Fibroblast of upper back skin (primary cell): Measurements from ENCODE around the gene PRKCQ.
"Not testable (repeated sequence)": the region's sequence is repeated elsewhere in the genome, so short reads cannot be mapped to it uniquely, and the experiment has no call there.

Experiments used
- DNase-seq: peaks from one replicate; pipeline ENCODE4 v3.0.0-alpha.2; 2013

Gene PRKCQ

DNA sequence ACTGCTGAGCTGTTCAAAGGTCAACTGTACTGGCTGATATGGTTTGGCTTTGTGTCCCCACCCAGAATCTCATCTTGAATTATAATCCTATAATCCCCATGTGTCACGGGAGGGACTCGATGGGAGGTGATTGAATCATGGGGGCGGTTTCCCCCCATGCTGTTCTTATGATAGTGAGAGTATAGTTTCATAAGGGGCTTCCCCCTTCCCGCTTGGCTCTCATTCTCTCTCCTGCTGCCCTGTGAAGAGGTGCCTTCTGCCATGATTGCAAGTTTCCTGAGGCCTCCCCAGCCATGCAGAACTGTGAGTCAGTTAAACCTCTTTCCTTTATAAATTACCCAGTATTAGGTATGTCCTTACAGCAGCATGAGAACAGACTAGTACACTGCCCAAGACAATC is 140.2 kb downstream of the PRKCQ start:
- not testable (repeated sequence) for DNase-seq

- no peak for DNase-seq
These were observed 148.2 kb downstream of the PRKCQ start for GRCh38 chr10:6431861-6432260.

DNA sequence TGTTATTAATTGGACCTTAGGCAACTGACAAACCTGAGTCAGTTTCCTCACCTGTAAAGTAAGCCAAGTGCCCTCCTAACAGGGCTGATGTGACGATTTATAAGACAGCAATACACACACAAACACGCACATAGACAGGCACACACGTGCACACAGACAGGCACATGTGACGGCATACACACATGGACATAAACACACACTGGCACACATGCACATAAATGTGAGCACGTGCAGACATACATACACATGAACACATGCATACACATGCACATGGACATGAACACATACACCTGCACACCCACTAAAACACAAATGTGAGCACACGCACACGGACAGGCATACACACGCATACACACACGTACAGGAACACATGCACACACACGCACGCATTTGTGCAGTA is 148.9 kb downstream of the PRKCQ start:
- no peak for DNase-seq

DNA sequence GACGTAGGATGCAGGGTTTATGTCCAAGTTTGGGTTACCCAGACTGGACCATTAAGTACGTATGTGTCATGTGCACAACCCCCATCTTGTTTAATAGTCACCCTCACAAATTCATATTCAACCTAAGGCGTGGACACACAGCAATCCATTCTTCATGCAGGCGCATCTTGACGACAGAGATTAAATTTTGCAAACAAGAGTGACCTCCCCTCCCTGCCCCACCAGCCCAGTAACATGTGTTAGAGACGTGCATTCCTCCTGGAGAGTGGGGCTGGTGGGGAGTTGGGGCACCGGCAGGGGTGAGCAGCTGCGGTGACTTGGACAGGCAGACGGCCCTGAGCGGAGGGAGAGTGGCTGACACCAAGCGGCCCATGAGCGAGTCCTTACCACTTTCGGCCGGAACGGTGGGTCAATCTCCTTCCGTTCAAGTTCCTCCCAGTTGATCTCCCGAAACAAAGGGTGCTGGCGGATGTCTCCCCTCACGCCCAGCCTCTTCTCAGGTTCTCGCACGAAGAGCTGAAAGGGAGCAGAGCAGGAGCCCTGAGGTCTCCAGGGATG is 149.6 kb downstream of the PRKCQ start:
- DNase-seq, result no peak

GRCh38 chr10:6427357-6427959 is 152.6 kb downstream of the PRKCQ start:
- no peak for DNase-seq

DNA sequence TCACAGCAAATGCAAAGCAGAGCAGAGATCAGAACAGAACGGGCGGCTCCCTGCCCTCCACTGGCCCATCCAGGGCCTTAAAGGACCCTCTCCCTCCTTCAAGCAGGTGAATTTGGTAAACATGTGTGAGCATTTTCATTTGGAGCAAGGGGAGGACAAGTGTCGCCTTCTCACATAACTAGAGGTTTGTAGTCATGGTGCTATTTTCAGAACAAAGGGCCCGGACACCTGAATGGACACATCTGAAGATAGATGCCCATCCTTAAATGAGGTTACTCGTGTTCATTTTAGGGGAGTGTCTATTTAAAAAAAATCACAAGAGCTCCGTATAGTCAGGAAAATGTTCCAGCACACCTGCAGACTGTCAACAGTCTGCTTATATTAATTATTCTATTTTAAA is 153.8 kb downstream of the PRKCQ start:
- DNase-seq, result no peak

- no peak for DNase-seq
These were observed 156.5 kb downstream of the PRKCQ start for GRCh38 chr10:6423413-6424170.

DNA sequence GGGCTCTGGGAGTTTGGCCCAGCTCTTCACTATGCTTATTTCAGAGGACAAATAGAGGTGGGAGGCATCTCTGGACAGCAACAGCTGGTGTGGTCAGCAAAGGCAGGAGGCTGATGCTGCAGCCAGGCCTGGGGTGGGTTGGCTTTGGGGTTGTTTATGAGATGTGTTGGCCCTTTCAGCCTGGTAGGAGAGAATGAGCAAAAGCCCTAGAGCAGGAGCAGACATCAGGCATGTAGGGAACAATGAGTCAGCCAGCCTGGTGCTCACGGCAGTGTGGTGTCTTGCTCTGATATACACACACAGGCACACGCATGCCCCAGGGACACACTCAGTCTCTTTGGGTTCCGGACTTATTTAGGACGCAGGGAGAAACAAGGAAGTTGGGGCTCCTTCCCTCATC is 157.1 kb downstream of the PRKCQ start:
- DNase-seq, result no peak

DNA sequence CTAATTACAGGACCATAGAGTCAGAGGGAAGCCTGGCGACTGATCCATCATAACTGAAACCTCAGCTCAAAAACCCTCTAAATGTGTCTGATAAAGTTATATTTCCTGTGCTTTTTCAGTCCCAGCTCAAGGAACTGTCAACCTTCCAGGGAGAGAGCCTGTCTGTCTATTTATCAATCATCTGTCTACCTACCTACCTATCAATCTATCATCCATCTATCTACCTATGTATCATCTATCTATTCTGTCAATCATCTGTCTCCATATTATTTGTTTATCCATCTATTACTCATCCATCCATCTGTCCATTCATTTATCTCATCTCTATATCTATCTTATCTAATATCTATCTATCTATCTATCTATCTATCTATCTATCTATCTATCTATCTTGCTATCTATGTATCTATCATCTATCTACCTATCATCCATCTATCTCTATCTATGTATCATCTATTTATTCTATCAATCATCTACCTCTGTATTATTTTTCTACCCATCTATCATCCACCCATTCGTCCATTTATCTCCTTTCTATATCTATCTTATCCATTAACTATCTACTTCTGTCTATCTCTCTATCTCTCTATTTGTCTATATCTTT is 161.4 kb downstream of the PRKCQ start:
- DNase-seq, result no peak

GRCh38 chr10:6418167-6418566 is 161.9 kb downstream of the PRKCQ start:
- DNase-seq, result no peak

GRCh38 chr10:6416892-6417512 is 163.1 kb downstream of the PRKCQ start:
- DNase-seq, result peak; percentile 31

DNA sequence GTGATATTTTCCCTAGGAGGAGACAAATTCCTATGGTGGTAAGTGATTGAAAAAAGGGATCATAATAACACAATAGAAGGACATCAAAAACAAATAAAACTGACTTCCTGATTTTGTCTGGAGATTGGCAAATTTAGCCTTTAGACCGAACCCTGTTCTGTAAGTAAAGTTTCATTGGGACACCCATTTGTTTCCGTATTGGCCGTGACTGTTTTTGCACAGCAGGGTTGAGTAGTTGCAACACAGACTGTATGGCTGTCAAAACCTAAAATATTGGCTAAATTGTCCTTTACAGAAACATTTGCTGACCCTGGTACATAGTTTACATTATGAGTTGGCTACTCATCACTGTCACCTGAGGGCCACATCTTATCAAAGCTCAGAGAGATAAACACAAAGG is 168.6 kb downstream of the PRKCQ start:
- no peak for DNase-seq

GRCh38 chr10:6410830-6411229 is 169.2 kb downstream of the PRKCQ start:
- DNase-seq, result no peak

DNA sequence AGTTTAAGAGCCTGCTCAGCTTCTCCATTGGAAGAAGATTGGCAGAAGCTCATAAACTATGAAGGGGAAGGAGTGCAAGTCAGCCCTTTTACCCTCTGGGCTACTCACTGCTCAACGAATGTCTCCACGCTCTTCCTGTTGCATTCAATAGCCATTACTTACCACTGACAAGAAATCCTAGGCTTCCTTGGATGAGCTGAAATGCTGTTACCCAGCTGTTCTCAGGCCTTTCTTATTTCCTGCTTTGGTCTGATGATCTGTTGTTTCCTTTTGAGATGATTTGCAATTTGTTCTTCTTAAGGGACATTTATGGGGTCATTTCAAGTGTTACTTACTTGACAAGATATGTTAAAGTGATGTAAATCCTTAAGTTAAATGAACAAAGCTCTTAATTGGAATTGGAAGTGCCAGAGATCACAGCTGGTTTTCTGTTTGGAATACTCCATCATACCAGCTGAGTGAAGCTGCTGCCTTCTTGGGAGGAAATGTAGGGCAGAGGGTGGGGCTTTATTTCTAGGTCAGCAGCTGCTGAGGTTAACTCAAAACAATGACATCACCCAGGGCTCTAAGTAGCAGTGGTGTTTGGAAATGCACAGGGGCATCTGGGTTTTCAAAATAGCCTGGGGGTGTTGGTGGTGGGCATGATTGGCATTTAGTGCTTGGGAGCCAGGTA is 170.0 kb downstream of the PRKCQ start:
- peak; percentile 23 for DNase-seq

DNA sequence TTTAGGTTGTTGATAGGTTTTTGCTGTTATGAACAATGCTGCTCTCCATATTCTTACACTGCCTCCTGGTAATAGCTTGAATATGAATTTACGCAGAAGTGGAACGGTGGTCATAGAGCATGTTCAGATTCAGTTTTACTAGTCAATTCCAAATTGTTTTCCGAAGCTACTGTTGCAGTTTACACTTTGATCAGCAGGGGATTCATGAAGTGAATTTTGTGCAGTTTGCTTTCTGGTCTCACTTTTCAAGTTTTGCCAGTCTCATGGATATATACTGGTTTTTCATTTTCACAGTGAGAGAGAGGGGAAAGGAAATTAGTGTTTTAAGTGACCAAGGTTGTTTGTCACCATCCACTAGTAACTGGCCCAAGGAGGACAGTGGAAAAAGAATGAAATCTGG is 171.3 kb downstream of the PRKCQ start:
- DNase-seq, result no peak

DNA sequence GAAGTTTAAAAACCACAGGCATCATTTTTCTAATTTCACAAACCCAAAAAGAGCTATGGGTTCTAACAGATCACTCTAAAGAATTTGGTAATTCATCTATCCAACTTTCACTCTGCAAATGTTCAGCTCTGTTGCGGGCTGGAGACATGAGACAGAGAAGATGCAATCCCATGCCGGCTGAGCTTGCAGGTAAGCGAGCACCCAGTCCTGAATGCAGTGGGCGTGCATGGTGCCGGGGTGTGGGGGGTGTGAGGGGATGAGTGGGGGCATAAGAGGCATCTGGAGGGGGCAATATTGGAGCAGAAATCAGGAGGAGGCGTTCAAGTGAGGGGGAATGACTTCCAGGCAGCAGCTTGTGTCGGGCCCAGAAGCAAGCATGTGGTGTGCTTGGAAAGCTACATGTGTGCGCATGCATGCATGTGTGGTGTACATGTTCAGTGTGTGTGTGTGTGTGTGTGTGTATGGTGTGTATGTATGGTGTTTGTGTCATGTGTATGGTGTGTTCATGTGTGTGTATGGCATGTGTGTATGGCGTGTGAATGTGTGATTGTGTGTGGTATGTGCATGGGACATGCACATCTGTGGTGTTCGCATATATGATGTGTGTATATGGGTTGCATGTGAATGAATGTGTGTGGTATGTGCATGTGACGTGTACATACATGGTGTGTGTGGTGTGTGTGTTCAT is 172.9 kb downstream of the PRKCQ start:
- no peak for DNase-seq

DNA sequence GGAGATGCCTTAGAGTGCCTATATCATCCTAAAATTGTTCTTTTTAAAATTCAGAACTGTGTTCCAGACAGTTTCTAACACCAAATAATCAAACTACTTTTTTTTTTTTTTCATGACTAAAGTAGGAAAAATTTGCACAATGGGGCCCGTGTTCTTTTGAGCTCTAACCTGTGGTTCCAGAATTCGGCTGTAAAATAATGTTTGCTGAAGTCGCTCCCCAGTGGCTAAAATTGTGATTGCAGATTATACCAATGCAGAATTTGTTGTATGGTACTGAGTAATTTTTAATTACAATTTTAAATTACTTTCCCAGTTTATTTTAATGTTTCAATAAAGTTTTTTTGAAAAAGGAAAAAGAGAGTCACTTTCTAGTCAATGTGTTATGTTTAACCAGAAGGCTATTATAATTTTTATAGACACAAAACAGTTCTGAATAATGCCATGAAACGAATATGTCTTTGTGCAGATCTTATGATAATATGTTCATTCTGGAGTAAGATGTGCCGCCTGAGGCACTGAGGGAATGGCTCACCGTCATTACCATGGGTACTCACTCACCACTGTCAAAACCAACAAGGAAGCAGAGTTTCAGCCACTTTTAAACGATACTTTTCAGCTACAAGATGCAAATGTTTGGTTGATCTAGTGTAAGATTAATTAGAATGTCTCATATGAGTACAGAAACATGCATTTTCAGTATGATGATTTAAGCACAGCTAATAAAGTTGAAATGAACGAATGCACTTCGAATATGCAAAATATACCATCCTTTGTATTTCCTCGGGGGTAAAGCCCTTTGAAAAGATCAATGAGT is 173.6 kb downstream of the PRKCQ start:
- DNase-seq, result peak; percentile 28

- no peak for DNase-seq
These were observed 174.4 kb downstream of the PRKCQ start for GRCh38 chr10:6405713-6406112.

GRCh38 chr10:6404127-6405072 is 175.7 kb downstream of the PRKCQ start:
- no peak for DNase-seq

DNA sequence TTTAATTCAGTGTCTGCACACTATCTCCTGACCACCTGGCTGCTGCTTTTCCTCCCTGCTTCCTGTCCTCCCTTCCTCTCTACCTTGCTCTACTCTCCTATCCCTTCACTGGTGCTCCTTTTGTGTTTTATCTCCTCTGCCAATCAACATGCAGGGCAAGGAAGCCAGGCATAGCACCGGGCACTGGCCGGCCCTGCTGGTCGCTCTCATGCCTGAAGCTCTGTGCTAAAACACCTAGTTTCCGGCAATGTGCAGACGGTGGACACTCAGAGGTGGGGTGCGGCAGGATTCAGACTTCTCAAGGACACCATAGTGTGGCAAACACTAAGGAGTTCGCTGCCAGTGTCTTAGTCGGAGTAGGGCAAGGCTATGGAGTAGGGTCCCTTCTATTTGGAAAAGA is 177.1 kb downstream of the PRKCQ start:
- no peak for DNase-seq
